Measurements from ENCODE around the gene CFAP46.

DNA sequence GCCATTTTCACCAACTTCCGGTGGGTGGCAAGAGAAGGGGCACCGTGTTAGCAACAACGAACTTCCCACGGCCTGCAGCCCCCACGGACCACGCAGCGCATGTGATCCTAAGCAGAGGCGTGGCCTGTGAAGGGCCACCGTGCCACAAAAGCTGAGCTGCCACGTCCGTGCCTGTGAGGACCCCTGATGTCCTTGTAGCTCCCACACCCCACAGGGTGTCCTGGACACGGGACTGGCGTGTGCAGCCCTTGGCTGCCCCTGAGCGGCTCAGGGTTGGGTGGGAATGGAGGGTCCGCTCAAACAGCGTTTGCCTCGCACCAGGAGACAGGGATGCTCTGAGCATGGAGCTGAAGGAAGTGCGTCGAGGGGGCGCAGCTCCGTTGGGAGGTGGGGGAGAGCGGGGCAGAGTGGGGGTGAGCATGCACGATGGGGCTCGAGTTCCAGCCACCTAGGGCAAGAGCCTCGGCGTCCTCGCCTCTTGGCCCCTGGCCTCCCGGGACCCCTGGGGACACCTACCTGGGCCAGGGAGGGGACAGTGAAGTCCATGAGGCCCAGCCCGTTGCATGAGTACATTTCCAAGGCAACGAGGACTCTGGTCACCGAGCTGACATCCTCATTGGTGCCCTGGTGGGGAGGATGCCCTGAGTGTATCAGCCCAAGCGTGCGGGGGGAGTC lies 33.6 kb downstream of the CFAP46 start:
- TF ChIP-seq, protein P1, sequence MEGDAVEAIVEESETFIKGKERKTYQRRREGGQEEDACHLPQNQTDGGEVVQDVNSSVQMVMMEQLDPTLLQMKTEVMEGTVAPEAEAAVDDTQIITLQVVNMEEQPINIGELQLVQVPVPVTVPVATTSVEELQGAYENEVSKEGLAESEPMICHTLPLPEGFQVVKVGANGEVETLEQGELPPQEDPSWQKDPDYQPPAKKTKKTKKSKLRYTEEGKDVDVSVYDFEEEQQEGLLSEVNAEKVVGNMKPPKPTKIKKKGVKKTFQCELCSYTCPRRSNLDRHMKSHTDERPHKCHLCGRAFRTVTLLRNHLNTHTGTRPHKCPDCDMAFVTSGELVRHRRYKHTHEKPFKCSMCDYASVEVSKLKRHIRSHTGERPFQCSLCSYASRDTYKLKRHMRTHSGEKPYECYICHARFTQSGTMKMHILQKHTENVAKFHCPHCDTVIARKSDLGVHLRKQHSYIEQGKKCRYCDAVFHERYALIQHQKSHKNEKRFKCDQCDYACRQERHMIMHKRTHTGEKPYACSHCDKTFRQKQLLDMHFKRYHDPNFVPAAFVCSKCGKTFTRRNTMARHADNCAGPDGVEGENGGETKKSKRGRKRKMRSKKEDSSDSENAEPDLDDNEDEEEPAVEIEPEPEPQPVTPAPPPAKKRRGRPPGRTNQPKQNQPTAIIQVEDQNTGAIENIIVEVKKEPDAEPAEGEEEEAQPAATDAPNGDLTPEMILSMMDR (IDR thresholded peaks at IDR 0.05), result no peak
- TF ChIP-seq, protein P2, sequence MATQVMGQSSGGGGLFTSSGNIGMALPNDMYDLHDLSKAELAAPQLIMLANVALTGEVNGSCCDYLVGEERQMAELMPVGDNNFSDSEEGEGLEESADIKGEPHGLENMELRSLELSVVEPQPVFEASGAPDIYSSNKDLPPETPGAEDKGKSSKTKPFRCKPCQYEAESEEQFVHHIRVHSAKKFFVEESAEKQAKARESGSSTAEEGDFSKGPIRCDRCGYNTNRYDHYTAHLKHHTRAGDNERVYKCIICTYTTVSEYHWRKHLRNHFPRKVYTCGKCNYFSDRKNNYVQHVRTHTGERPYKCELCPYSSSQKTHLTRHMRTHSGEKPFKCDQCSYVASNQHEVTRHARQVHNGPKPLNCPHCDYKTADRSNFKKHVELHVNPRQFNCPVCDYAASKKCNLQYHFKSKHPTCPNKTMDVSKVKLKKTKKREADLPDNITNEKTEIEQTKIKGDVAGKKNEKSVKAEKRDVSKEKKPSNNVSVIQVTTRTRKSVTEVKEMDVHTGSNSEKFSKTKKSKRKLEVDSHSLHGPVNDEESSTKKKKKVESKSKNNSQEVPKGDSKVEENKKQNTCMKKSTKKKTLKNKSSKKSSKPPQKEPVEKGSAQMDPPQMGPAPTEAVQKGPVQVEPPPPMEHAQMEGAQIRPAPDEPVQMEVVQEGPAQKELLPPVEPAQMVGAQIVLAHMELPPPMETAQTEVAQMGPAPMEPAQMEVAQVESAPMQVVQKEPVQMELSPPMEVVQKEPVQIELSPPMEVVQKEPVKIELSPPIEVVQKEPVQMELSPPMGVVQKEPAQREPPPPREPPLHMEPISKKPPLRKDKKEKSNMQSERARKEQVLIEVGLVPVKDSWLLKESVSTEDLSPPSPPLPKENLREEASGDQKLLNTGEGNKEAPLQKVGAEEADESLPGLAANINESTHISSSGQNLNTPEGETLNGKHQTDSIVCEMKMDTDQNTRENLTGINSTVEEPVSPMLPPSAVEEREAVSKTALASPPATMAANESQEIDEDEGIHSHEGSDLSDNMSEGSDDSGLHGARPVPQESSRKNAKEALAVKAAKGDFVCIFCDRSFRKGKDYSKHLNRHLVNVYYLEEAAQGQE (IDR thresholded peaks at IDR 0.05; ENCODE audit: insufficient read depth in 1 of 2, low read depth in 2 of 2, low read length in 1 of 2), result no peak
- TF ChIP-seq SIN3A (IDR thresholded peaks at IDR 0.05; ENCODE audit: borderline replicate concordance, insufficient read depth, low read depth, low read length), result no peak

Data from Panc1 (cell line).